K562 (cell line): ENCODE measurements around the gene CFAP298. TPM values are rescaled to one million over a fixed set of nuclear protein-coding genes. Genes with fewer than 3 reads are reported as not detected.

Source experiments
- ATAC-seq: fragments of 200-7000 bp; cut with Tn5 transposase; 3 replicates; pipeline ENCODE4 v1.9.1; 2020; ENCODE audit warnings: moderate library complexity
- BruUV-seq: library from RNA; stranded (reverse); fragments of 400-500 nt; replicated peaks from 2 replicates; lab custom pipeline; 2021; lab: Mats Ljungman, UMichigan
- CTCF ChIA-PET: fragments of 300-600 bp; formaldehyde crosslinking; extraction: SDS; loops from one replicate; lab custom pipeline; 2021; ENCODE audit warnings: low intra/inter-chr PET ratio; lab: Yijun Ruan, JAX
- POLR2A ChIA-PET: fragments of 300-600, 350-650 bp; sonication (Branson Sonifier 250); formaldehyde crosslinking; extraction: SDS; loops from one replicate; lab custom pipeline; 2021; ENCODE audit warnings: antibody characterized with exemption, inconsistent platforms; lab: Yijun Ruan, JAX
- DNase-seq, 4 experiments: peaks; one replicate each; pipeline versions ENCODE4 v3.0.0 to v3.0.0-alpha.2; 2011 to 2018; ENCODE audit warnings: low spot score in 3 of 4, mixed read lengths in 3 of 4; ENCODE audit errors: extremely low read depth in 1 of 4
- FAIRE-seq: peaks from 2 replicates; lab custom pipeline; 2011; peaks lifted over from hg19 to GRCh38; lab: Jason Lieb, UNC
- H2AFZ ChIP-seq: 2 replicates; pipeline ENCODE4 v1.6.0; 2011; ENCODE audit warnings: low read depth, low read length, control low read depth, inconsistent platforms
- H3K27ac ChIP-seq: fragments of 200-600 bp; 3 replicates; pipeline ENCODE4 v1.8.0; 2011; ENCODE audit warnings: low read depth, mild to moderate bottlenecking, control low read depth, inconsistent platforms, low read length, moderate library complexity, mixed read lengths; ENCODE audit errors: extremely low read depth
- H3K27me3 ChIP-seq, 2 experiments: fragments of 300-600 bp in 1 of 2; 2 replicates in 1 of 2; 3 replicates in 1 of 2; pipeline versions ENCODE4 v1.6.0 to v1.8.0; 2011; ENCODE audit warnings: inconsistent platforms in 2 of 2, low read length in 2 of 2, mild to moderate bottlenecking in 1 of 2, mixed read lengths in 1 of 2, moderate library complexity in 1 of 2; ENCODE audit not compliant: control insufficient read depth in 2 of 2, insufficient read depth in 2 of 2
- H3K36me3 ChIP-seq: fragments of 300-600 bp; 3 replicates; pipeline ENCODE4 v1.8.0; 2011; ENCODE audit warnings: mild to moderate bottlenecking, low read length, inconsistent platforms; ENCODE audit not compliant: control insufficient read depth, insufficient read depth
- H3K4me1 ChIP-seq, 2 experiments: fragments of 200-600 bp in 1 of 2; replicated peaks in 1 of 2; 2 replicates in 1 of 2; 3 replicates in 1 of 2; pipeline versions ENCODE4 v1.5.1 to v1.8.0; 2011; ENCODE audit warnings: inconsistent platforms in 2 of 2, low read length in 2 of 2, mild to moderate bottlenecking in 1 of 2, mixed read lengths in 1 of 2, moderate library complexity in 1 of 2; ENCODE audit not compliant: control insufficient read depth in 2 of 2, insufficient read depth in 2 of 2
- H3K4me2 ChIP-seq: 2 replicates; pipeline ENCODE4 v1.6.1; 2011; ENCODE audit warnings: low read length, control low read depth, inconsistent platforms, mixed read lengths; ENCODE audit not compliant: insufficient read depth
- H3K4me3 ChIP-seq: fragments of 200-600 bp; sonication (generic), shearing (Covaris generic); 2 replicates; pipeline ENCODE4 v1.5.1; 2016; ENCODE audit warnings: control low read depth, inconsistent platforms
- H3K79me2 ChIP-seq: fragments of 200-600 bp; 3 replicates; pipeline ENCODE4 v1.8.0; 2011; ENCODE audit warnings: low read length, inconsistent platforms; ENCODE audit not compliant: control insufficient read depth, insufficient read depth
- H3K9ac ChIP-seq, 2 experiments: 2 replicates each; pipeline versions ENCODE4 v1.6.0 to v1.6.1; 2011; ENCODE audit warnings: low read depth in 2 of 2, low read length in 2 of 2, control low read depth in 1 of 2, inconsistent platforms in 1 of 2, mild to moderate bottlenecking in 1 of 2, mixed read lengths in 1 of 2; ENCODE audit not compliant: insufficient read depth in 1 of 2
- H3K9me1 ChIP-seq: one replicate; pipeline ENCODE4 v1.6.0; 2011; ENCODE audit warnings: inconsistent platforms, mild to moderate bottlenecking, low read length, moderate library complexity; ENCODE audit not compliant: control insufficient read depth, insufficient read depth
- H3K9me3 ChIP-seq: replicated peaks from 2 replicates; pipeline ENCODE4 v1.5.1; 2011; ENCODE audit warnings: low read depth, low read length, inconsistent platforms; ENCODE audit not compliant: control insufficient read depth, insufficient read depth
- H4K20me1 ChIP-seq: replicated peaks from 2 replicates; pipeline ENCODE4 v1.6.1; 2011; ENCODE audit warnings: low read length, inconsistent platforms, mixed read lengths; ENCODE audit not compliant: control insufficient read depth, insufficient read depth
- CBFB ChIP-seq: sonication (generic); formaldehyde crosslinking; IDR thresholded peaks from 2 replicates; pipeline ENCODE4 v1.4.0; 2020; ENCODE audit warnings: mild to moderate bottlenecking, missing genetic modification reagents
- MITF ChIP-seq: IDR thresholded peaks from 2 replicates; pipeline ENCODE4 v1.6.1; 2014; ENCODE audit warnings: antibody characterized with exemption
- MLLT1 ChIP-seq, 2 experiments: fragments of 450-650 bp; IDR thresholded peaks; 2 replicates each; pipeline ENCODE4 v1.6.1; 2016
- NEUROD1 ChIP-seq: fragments of 150-350 bp; IDR thresholded peaks from 2 replicates; pipeline ENCODE4 v1.6.1; 2014; ENCODE audit warnings: borderline replicate concordance, low read length, low read depth; ENCODE audit not compliant: partially characterized antibody
- SNIP1 ChIP-seq: fragments of 450-650 bp; IDR thresholded peaks from 2 replicates; pipeline ENCODE4 v1.7.1; 2017; ENCODE audit warnings: low read depth, mild to moderate bottlenecking
- ZBTB7A ChIP-seq: IDR thresholded peaks from 2 replicates; pipeline ENCODE4 v1.6.1; 2011; ENCODE audit warnings: low read depth, mild to moderate bottlenecking, low read length, moderate library complexity, borderline replicate concordance; ENCODE audit not compliant: control insufficient read depth
- ZMIZ1 ChIP-seq, 2 experiments: fragments of 150-350 bp in 1 of 2; IDR thresholded peaks; 2 replicates each; pipeline ENCODE4 v1.6.1; 2012 to 2016; ENCODE audit warnings: low read depth in 2 of 2, low read length in 2 of 2, mild to moderate bottlenecking in 1 of 2, moderate library complexity in 1 of 2
- WGBS: fragments of 100-300 bp; shearing (Covaris generic); methylation state at CpG from one replicate; pipeline ENCODE4 v1.1.6; 2016; ENCODE audit warnings: low coverage, mixed read lengths; ENCODE audit not compliant: insufficient coverage; ENCODE audit errors: missing lambda C conversion rate; 5-methylcytosine and 5-hydroxymethylcytosine counted together
- in situ Hi-C: fragments of 300-500 bp; cut with MboI; formaldehyde crosslinking; loops from 4 replicates; pipeline ENCODE4 v1.15.0; 2018; ENCODE audit warnings: inconsistent platforms, mixed read lengths
- intact Hi-C: fragments of 100-400 bp; cut with micrococcal nuclease; formaldehyde crosslinking; loops from 2 replicates; pipeline ENCODE4 v1.14.2; 2022
- polyA plus RNA-seq, 8 experiments: library from polyadenylated mRNA; depleted of rRNA in 4 of 8; stranded (reverse) in 5 of 8; unstranded in 3 of 8; fragments of >200 nt; fragmentation: Nextera tagmentation in 2 of 8; fragmentation: Illumina TruSeq in 1 of 8; extraction: Ambion mirVana in 2 of 8; extraction: Trizol in 1 of 8; gene quantifications; 2 replicates each; pipeline versions ENCODE4 v1.2.1 to v1.2.3, GENCODE V29; 2011 to 2014; ENCODE audit warnings: inconsistent platforms in 1 of 8, missing spikeins in 1 of 8
- total RNA-seq, 7 experiments: library from RNA; depleted of rRNA in 6 of 7; stranded (reverse); fragments of >200 nt in 6 of 7; fragmentation: Illumina TruSeq in 2 of 7; extraction: Trizol in 2 of 7; gene quantifications; 2 replicates each; pipeline versions ENCODE4 v1.2.1 to v1.2.3, GENCODE V29; 2011 to 2021; ENCODE audit warnings: low replicate concordance in 1 of 7

The CFAP298 gene
- total and polyA plus RNA-seq, 9 of the 15 experiments (the other 6 are each of a cell fraction or from before 2014, with no cell fraction given) = 31.4 to 178 (median 89.7) TPM

DNA sequence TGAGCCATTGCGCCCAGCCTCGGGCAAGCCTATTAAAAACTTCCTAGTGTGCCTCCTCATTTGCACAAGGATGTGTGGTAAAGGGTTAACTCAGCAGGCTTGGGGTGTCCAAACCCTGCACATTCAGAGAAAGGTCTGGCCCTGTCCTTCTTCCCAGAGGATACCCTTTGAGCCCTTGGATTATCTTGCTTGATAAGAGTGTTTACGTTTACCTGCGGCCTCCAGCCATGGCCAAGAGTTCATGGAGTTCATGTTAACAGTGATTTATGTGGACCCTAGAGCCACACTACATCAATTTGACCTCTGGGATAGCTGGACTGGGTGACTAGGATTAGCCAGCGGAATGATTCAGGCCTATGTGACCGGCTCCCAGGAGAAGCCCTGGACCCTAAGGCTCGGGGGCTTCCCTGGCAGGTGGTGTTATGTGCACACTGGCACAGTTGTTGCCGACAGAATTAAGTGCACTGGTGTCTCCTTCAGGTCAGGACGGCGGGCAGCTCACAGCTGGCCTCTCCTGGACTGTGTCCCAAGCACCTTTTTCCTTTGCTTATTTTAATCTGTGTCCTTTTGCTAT is 19.2 kb downstream of the CFAP298 start:
- no peak for TF ChIP-seq ZMIZ1 (IDR thresholded peaks at IDR 0.05; ENCODE audit: low read depth in 2 of 2, low read length in 2 of 2)
- TF ChIP-seq MITF = no peak
- no peak for TF ChIP-seq CBFB (CRISPR knock-in tag)
- no peak for TF ChIP-seq MLLT1 (IDR thresholded peaks at IDR 0.05)
- TF ChIP-seq SNIP1 = no peak
- TF ChIP-seq ZBTB7A = no peak
- no peak for TF ChIP-seq NEUROD1
- no TSS peak for BruUV-seq
- Histone ChIP-seq H3K4me2 (no peak overlapping the region), H3K36me3 (no peaks in the 10 kb centered on the region), H3K4me3 (no peak overlapping the region), H3K27me3 (no peaks in the 10 kb centered on the region), H2AFZ (no peak overlapping the region), H3K9me3 (no peaks in the 10 kb centered on the region), H3K9me1 (no peaks in the 10 kb centered on the region), H4K20me1 (no peaks in the 10 kb centered on the region), H3K9ac (no peak overlapping the region), H3K27ac (no peak overlapping the region), H3K4me1 (no peaks in the 10 kb centered on the region), H3K79me2 (no peaks in the 10 kb centered on the region)
- FAIRE-seq = no peak
- ChIA-PET POLR2A (interaction anchor here (0.6 to 1.3 kb wide), 2 partner anchors 200 to 338 kb away, joined by 3 to 5 read pairs; partner anchors contain the start of gene URB1), CTCF (no interaction called here)
- no peak; the same call in 2 of the 3 replicates for ATAC-seq
- in situ Hi-C loops (no loop called here), intact Hi-C loops (no loop called here)
- DNase-seq = no peak
- WGBS = 33% methylated on average over 10 of the region's 10 CpGs
